Spleen (tissue), 7 donors: ENCODE measurements around the gene SFXN3.

Source experiments
- CTCF ChIP-seq, 11 experiments: fragments of 200-600 bp in 7 of 11; fragments of 450-650 bp in 4 of 11; sonication (generic) in 4 of 11; IDR thresholded peaks in 8 of 11; conservative IDR thresholded peaks in 3 of 11; 1 replicate in 7 of 11; 2 replicates in 4 of 11; pipeline versions ENCODE4 v1.4.0 to v1.8.0; 2016 to 2021; ENCODE audit warnings: antibody characterized with exemption in 11 of 11, inconsistent platforms in 4 of 11, mild to moderate bottlenecking in 1 of 11
- POLR2AphosphoS5 ChIP-seq, 3 donors: sonication (generic); formaldehyde crosslinking; IDR thresholded peaks; one replicate each; pipeline ENCODE4 v1.5.1; 2017; ENCODE audit warnings: antibody characterized with exemption in 3 of 3
- donor health status: DM: no; HTN: no; CAD: no; lungs with moderate emphysema.
- donor health status: DM: no; HTN: no; CAD: no.
- donor health status: DM: no; HTN: no; CAD: no.

DNA sequence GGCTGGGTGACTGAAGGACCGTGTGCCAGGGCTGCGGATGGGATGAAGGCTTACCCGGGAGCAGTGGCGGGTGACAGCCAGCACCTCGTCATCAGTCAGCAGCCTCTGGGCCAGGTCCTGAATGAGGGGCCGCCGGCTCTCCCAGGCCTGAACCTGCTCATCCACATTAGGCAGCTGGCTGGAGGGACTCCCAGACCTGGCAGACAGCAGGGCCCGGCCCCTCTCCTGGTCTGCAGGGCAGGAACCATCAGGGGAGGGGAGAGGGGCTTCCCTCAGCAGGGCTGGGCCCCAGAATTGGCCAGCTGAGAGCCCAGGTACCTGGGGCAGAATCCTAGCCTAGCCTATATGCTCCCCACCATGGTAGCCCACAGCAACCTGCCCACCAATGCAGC, 15.5 kb upstream of the SFXN3 start:
- TF ChIP-seq POLR2AphosphoS5 (IDR thresholded peaks at IDR 0.05) (no peak), CTCF (IDR thresholded peaks at IDR 0.05 in 8 of 11, conservative IDR thresholded peaks at IDR 0.05 in 3 of 11) (no peak)
